ENCODE results near the gene CFTR. TPM values are rescaled to one million over a fixed set of nuclear protein-coding genes. Genes with fewer than 3 reads are reported as not detected.

Gene CFTR
- polyA plus RNA-seq, 2 of the 4 experiments (the other 2 are of a cell fraction): 0.13 to 0.31 TPM

DNA sequence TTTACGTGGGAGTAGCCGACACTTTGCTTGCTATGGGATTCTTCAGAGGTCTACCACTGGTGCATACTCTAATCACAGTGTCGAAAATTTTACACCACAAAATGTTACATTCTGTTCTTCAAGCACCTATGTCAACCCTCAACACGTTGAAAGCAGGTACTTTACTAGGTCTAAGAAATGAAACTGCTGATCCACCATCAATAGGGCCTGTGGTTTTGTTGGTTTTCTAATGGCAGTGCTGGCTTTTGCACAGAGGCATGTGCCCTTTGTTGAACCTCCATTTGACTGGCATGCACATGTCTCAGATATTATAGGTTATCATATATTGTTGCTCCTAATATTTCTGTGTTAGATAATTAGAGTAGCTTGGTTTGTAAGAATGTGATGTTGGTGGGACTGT lies 123.8 kb downstream of the CFTR start:
- POLR2A ChIA-PET: no interaction called here
- DNase-seq (ENCODE audit: low read depth in 1 of 2, low spot score in 1 of 2) (no peak), ATAC-seq (no peak), FAIRE-seq (no peak)
- Histone ChIP-seq H3K4me3 (no peak overlapping the region), H3K9me3 (no peaks in the 10 kb centered on the region; the same call in 2 of the 3 replicates), H3K4me2 (no peak overlapping the region), H3K4me1 (peaks cover 48% of the 10 kb centered on the region), H3K27ac (peak overlapping the region in 1 of 2 experiments; percentile 21; a peak in 1 of 6 replicates)
- CTCF ChIA-PET: interaction anchor here (1.0 kb wide), 1 partner anchor 11 kb away, joined by 3 read pairs; no protein-coding TSS in a partner anchor
- TF ChIP-seq CHD2 (IDR thresholded peaks at IDR 0.05; ENCODE audit: low read length, partially characterized antibody): no peak
- TF ChIP-seq, protein P1, sequence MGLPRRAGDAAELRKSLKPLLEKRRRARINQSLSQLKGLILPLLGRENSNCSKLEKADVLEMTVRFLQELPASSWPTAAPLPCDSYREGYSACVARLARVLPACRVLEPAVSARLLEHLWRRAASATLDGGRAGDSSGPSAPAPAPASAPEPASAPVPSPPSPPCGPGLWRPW (IDR thresholded peaks at IDR 0.05): no peak
- no peak for TF ChIP-seq SREBF2 (IDR thresholded peaks at IDR 0.05)
- no peak for TF ChIP-seq HOXB5 (CRISPR knock-in tag; IDR thresholded peaks at IDR 0.05)
- TF ChIP-seq, protein P2, sequence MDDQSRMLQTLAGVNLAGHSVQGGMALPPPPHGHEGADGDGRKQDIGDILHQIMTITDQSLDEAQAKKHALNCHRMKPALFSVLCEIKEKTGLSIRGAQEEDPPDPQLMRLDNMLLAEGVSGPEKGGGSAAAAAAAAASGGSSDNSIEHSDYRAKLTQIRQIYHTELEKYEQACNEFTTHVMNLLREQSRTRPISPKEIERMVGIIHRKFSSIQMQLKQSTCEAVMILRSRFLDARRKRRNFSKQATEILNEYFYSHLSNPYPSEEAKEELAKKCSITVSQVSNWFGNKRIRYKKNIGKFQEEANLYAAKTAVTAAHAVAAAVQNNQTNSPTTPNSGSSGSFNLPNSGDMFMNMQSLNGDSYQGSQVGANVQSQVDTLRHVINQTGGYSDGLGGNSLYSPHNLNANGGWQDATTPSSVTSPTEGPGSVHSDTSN (IDR thresholded peaks at IDR 0.05): no peak
- TF ChIP-seq, protein P3, sequence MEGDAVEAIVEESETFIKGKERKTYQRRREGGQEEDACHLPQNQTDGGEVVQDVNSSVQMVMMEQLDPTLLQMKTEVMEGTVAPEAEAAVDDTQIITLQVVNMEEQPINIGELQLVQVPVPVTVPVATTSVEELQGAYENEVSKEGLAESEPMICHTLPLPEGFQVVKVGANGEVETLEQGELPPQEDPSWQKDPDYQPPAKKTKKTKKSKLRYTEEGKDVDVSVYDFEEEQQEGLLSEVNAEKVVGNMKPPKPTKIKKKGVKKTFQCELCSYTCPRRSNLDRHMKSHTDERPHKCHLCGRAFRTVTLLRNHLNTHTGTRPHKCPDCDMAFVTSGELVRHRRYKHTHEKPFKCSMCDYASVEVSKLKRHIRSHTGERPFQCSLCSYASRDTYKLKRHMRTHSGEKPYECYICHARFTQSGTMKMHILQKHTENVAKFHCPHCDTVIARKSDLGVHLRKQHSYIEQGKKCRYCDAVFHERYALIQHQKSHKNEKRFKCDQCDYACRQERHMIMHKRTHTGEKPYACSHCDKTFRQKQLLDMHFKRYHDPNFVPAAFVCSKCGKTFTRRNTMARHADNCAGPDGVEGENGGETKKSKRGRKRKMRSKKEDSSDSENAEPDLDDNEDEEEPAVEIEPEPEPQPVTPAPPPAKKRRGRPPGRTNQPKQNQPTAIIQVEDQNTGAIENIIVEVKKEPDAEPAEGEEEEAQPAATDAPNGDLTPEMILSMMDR (IDR thresholded peaks at IDR 0.05): no peak
- TF ChIP-seq FOSL2 (IDR thresholded peaks at IDR 0.05): no peak
- no peak for TF ChIP-seq FOSL2 (CRISPR knock-in tag; IDR thresholded peaks at IDR 0.05)
- no peak for TF ChIP-seq ZSCAN20 (CRISPR knock-in tag; IDR thresholded peaks at IDR 0.05)
- no peak for TF ChIP-seq POLR2AphosphoS2 (conservative IDR thresholded peaks at IDR 0.05; ENCODE audit: low read length)
- no peak for TF ChIP-seq NR3C1 (IDR thresholded peaks at IDR 0.05)
- no peak for TF ChIP-seq RAD21 (conservative IDR thresholded peaks at IDR 0.05 in 1 of 2, IDR thresholded peaks at IDR 0.05 in 1 of 2)
- no peak for TF ChIP-seq MAZ (IDR thresholded peaks at IDR 0.05; ENCODE audit: borderline replicate concordance, low read depth, low read length)
- TF ChIP-seq ZNF302 (CRISPR knock-in tag; IDR thresholded peaks at IDR 0.05): no peak
- TF ChIP-seq HOXB13 (CRISPR knock-in tag; IDR thresholded peaks at IDR 0.05; ENCODE audit: low read depth): no peak
- TF ChIP-seq, protein P4, sequence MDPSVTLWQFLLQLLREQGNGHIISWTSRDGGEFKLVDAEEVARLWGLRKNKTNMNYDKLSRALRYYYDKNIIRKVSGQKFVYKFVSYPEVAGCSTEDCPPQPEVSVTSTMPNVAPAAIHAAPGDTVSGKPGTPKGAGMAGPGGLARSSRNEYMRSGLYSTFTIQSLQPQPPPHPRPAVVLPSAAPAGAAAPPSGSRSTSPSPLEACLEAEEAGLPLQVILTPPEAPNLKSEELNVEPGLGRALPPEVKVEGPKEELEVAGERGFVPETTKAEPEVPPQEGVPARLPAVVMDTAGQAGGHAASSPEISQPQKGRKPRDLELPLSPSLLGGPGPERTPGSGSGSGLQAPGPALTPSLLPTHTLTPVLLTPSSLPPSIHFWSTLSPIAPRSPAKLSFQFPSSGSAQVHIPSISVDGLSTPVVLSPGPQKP (IDR thresholded peaks at IDR 0.05; ENCODE audit: low read depth, low read length): no peak
- TF ChIP-seq ZFP36 (IDR thresholded peaks at IDR 0.05; ENCODE audit: borderline replicate concordance, partially characterized antibody): no peak
- TF ChIP-seq CBX2 (IDR thresholded peaks at IDR 0.05; ENCODE audit: borderline replicate concordance, low read depth): no peak
- no peak for TF ChIP-seq BHLHE40 (IDR thresholded peaks at IDR 0.05; ENCODE audit: low read depth, low read length)
- 65% methylated on average over 4 of the region's 4 CpGs for WGBS (ENCODE audit: missing lambda C conversion rate)

DNA sequence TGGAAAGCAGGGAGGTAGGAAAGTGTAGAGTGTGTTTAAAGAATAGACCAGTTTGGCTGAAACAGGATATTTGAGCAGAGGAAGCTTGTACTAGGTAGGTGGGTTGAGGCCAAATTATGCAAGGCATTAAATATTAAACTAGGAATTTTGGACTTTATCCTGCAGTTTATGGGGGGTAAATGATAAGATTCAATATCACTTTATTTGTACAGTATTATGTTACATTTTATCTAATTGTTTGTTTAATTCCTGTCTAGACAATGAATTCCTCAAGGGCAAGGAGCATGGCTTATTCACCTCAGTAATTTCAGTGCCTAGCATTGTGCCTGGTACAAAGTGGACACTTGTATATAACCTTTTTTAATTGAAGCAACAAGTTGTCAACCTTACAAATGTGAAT lies 125.9 kb downstream of the CFTR start:
- Histone ChIP-seq H3K4me3 (no peak overlapping the region), H3K4me2 (peak overlapping the region; percentile 60), H3K27ac (peak overlapping the region; percentile 59 to 71; a peak in 5 of 6 replicates), H3K4me1 (peaks cover 40% of the 10 kb centered on the region), H3K9me3 (no peaks in the 10 kb centered on the region; the same call in 2 of the 3 replicates)
- ChIA-PET POLR2A (no interaction called here), CTCF (interaction anchor here (1.2 kb wide), 1 partner anchor 110 kb away, joined by 4 read pairs; no protein-coding TSS in a partner anchor)
- DNase-seq (ENCODE audit: low read depth in 1 of 2, low spot score in 1 of 2) (peak in 1 of 2 experiments; percentile 37), FAIRE-seq (no peak), ATAC-seq (peak in 1 of 2 experiments; percentile 62; a peak in 2 of 6 replicates)
- TF ChIP-seq ZNF302 (CRISPR knock-in tag; IDR thresholded peaks at IDR 0.05) (no peak), RFX5 (IDR thresholded peaks at IDR 0.05) (no peak), EP300 (IDR thresholded peaks at IDR 0.05) (peak; percentile 73 to 74; a peak in 3 of 5 replicates), MAZ (IDR thresholded peaks at IDR 0.05; ENCODE audit: borderline replicate concordance, low read depth, low read length) (no peak), JUNB (IDR thresholded peaks at IDR 0.05) (peak; percentile 58), FOSL2 (IDR thresholded peaks at IDR 0.05) (no peak), FOSL2 (CRISPR knock-in tag; IDR thresholded peaks at IDR 0.05) (peak; percentile 37; the same call in 1 of the 2 replicates), KDM1A (IDR thresholded peaks at IDR 0.05; ENCODE audit: low read depth) (no peak), TP53 (CRISPR knock-in tag; IDR thresholded peaks at IDR 0.05) (no peak), GATA3 (IDR thresholded peaks at IDR 0.05; ENCODE audit: borderline replicate concordance) (peak; percentile 87), HOXB13 (CRISPR knock-in tag; IDR thresholded peaks at IDR 0.05; ENCODE audit: low read depth) (no peak), CEBPB (IDR thresholded peaks at IDR 0.05) (peak; percentile 29 to 63; a peak in 1 of 4 replicates), ZC3H11A (IDR thresholded peaks at IDR 0.05) (no peak), CBX8 (IDR thresholded peaks at IDR 0.05) (no peak), TFCP2L1 (CRISPR knock-in tag; IDR thresholded peaks at IDR 0.05) (no peak), JUN (IDR thresholded peaks at IDR 0.05) (0 out of 5 replicates have a peak, but pooled peaks of 1 of the 2 experiments have one; percentile 30), RARB (CRISPR knock-in tag; IDR thresholded peaks at IDR 0.05) (no peak)
- TF ChIP-seq, protein P5, sequence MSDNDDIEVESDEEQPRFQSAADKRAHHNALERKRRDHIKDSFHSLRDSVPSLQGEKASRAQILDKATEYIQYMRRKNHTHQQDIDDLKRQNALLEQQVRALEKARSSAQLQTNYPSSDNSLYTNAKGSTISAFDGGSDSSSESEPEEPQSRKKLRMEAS (IDR thresholded peaks at IDR 0.05): peak; percentile 28; the same call in 1 of the 2 replicates
- TF ChIP-seq, protein P6, sequence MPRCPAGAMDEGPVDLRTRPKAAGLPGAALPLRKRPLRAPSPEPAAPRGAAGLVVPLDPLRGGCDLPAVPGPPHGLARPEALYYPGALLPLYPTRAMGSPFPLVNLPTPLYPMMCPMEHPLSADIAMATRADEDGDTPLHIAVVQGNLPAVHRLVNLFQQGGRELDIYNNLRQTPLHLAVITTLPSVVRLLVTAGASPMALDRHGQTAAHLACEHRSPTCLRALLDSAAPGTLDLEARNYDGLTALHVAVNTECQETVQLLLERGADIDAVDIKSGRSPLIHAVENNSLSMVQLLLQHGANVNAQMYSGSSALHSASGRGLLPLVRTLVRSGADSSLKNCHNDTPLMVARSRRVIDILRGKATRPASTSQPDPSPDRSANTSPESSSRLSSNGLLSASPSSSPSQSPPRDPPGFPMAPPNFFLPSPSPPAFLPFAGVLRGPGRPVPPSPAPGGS (IDR thresholded peaks at IDR 0.05): 0 out of 3 replicates have a peak, but pooled peaks have one; percentile 25
- TF ChIP-seq, protein P7, sequence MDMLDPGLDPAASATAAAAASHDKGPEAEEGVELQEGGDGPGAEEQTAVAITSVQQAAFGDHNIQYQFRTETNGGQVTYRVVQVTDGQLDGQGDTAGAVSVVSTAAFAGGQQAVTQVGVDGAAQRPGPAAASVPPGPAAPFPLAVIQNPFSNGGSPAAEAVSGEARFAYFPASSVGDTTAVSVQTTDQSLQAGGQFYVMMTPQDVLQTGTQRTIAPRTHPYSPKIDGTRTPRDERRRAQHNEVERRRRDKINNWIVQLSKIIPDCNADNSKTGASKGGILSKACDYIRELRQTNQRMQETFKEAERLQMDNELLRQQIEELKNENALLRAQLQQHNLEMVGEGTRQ (IDR thresholded peaks at IDR 0.05): no peak
